Activated CD8-positive, alpha-beta T cell treated with anti-CD3 and anti-CD28 coated beads for 36 hours (primary cell): ENCODE data around the gene TECTB. TPM values are rescaled to one million over a fixed set of nuclear protein-coding genes. Genes with fewer than 3 reads are reported as not detected.

Experiments used
- ATAC-seq: fragments of 200-7000 bp; cut with Tn5 transposase; one replicate; pipeline ENCODE4 v1.10.0; 2021; ENCODE audit warnings: mild to moderate bottlenecking, moderate library complexity
- CTCF ChIA-PET: fragments of 350-600 bp; sonication (Branson Sonifier 250); formaldehyde crosslinking; loops from one replicate; lab custom pipeline; 2021; ENCODE audit warnings: antibody characterized with exemption; lab: Charles Lee
- POLR2A ChIA-PET: fragments of 350-600 bp; sonication (Branson Sonifier 250); formaldehyde crosslinking; loops from one replicate; lab custom pipeline; 2021; ENCODE audit warnings: antibody characterized with exemption; lab: Charles Lee
- DNase-seq: peaks from one replicate; pipeline ENCODE4 v3.0.0-alpha.2; 2020
- H3K27ac Mint-ChIP-seq: one replicate; pipeline ENCODE4 v1.8.0; 2021; ENCODE audit warnings: mild to moderate bottlenecking, mixed read lengths
- H3K27me3 Mint-ChIP-seq: one replicate; pipeline ENCODE4 v1.8.0; 2021; ENCODE audit warnings: mixed read lengths
- H3K36me3 Mint-ChIP-seq: one replicate; pipeline ENCODE4 v1.8.0; 2021; ENCODE audit warnings: low read depth, mixed read lengths
- H3K4me1 Mint-ChIP-seq: one replicate; pipeline ENCODE4 v1.8.0; 2021; ENCODE audit warnings: low read depth, mixed read lengths
- H3K4me3 Mint-ChIP-seq: one replicate; pipeline ENCODE4 v1.8.0; 2021; ENCODE audit warnings: mild to moderate bottlenecking, moderate library complexity, mixed read lengths
- H3K9me3 Mint-ChIP-seq: one replicate; pipeline ENCODE4 v1.8.0; 2021; ENCODE audit warnings: mixed read lengths
- intact Hi-C: fragments of 100-400 bp; cut with micrococcal nuclease; formaldehyde crosslinking; loops from one replicate; pipeline ENCODE4 v1.10.0; 2022
- microRNA-seq: library from miRNA; unstranded; fragments of <30 nt; microRNA quantifications from one replicate; pipeline ENCODE4 v1.2.0, GENCODE V29; 2022; ENCODE audit warnings: borderline microRNAs expressed, borderline replicate concordance
- total RNA-seq, 2 experiments: library from RNA; stranded (reverse); gene quantifications; one replicate each; pipeline ENCODE4 v1.2.3, GENCODE V29; 2021
- TF ChIP-seq, protein P1 (sequence below): fragments of 200-600 bp; IDR thresholded peaks from one replicate; pipeline ENCODE4 v1.8.0; 2022; ENCODE audit warnings: antibody characterized with exemption, mild to moderate bottlenecking

Gene TECTB
- total RNA-seq, 2 experiments from 2014 or later: not detected

DNA sequence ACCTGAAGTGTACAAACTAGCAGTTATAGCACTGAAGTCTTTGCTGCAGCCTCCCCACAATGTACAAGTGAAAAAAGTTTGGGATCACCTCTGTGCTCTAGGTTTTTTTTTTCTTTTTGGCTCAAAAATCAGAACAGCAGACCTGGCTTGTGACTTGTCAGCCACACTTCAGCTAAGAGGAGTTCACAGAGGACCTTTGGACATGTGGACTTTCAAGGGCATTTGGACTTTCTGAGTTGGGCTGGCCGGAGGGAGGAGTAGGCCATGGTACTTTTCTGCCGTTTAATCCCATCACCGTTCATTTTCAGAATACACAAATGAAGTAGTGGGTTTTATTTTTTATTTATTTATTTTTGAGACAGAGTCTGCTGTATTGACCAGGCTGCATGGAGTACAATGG is 68.8 kb downstream of the TECTB start:
- ATAC-seq (no peak), DNase-seq (no peak)
- Mint-ChIP-seq H3K27ac (no peak overlapping the region), H3K4me1 (no peaks in the 10 kb centered on the region), H3K9me3 (no peaks in the 10 kb centered on the region), H3K4me3 (no peak overlapping the region), H3K27me3 (no peaks in the 10 kb centered on the region), H3K36me3 (no peaks in the 10 kb centered on the region)
- POLR2A ChIA-PET: interaction anchor here (1.0 kb wide), 2 partner anchors 168 kb away, joined by 3 read pairs; partner anchors contain the start of gene GPAM
- intact Hi-C loops: no loop called here
- TF ChIP-seq, protein P1, sequence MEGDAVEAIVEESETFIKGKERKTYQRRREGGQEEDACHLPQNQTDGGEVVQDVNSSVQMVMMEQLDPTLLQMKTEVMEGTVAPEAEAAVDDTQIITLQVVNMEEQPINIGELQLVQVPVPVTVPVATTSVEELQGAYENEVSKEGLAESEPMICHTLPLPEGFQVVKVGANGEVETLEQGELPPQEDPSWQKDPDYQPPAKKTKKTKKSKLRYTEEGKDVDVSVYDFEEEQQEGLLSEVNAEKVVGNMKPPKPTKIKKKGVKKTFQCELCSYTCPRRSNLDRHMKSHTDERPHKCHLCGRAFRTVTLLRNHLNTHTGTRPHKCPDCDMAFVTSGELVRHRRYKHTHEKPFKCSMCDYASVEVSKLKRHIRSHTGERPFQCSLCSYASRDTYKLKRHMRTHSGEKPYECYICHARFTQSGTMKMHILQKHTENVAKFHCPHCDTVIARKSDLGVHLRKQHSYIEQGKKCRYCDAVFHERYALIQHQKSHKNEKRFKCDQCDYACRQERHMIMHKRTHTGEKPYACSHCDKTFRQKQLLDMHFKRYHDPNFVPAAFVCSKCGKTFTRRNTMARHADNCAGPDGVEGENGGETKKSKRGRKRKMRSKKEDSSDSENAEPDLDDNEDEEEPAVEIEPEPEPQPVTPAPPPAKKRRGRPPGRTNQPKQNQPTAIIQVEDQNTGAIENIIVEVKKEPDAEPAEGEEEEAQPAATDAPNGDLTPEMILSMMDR: no peak
- CTCF ChIA-PET: no interaction called here

DNA sequence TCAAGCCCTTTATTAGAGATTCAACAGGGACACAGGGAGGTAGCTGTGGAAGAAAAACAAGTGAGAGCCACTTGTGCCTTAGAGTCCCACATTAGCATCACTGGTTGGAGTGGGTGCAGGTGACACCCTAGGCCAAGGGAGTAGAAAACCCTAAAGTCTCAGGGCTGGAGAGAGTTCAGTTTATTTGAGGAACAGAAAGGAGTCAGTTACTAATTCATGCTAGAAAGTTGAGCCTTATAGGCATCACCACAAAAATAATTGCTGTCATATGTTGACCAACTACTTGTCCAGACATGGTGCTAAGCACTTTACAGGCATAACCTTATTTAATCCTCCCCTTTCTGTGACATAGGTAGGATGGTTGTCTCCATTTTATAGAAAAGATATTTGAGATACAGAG is 69.8 kb downstream of the TECTB start:
- Mint-ChIP-seq H3K27me3 (no peaks in the 10 kb centered on the region), H3K4me3 (no peak overlapping the region), H3K4me1 (no peaks in the 10 kb centered on the region), H3K9me3 (no peaks in the 10 kb centered on the region), H3K36me3 (no peaks in the 10 kb centered on the region), H3K27ac (no peak overlapping the region)
- TF ChIP-seq, protein P1: no peak
- intact Hi-C loops: no loop called here
- POLR2A ChIA-PET: interaction anchor here (1.0 kb wide), 1 partner anchor 169 kb away, joined by 3 read pairs; the partner anchor contains the start of gene GPAM
- ATAC-seq (no peak), DNase-seq (no peak)
- CTCF ChIA-PET: no interaction called here

Small RNA genes lying within 50 kb of the gene (microRNA-seq; reads per million reads assigned to microRNA genes)
- gene MIR6715A: not detected
- gene MIR6715B: not detected

Other genes starting within 250 kb of the TECTB start
- gene GPAM, start 99.6 kb upstream of the TECTB start, total RNA-seq: 1 to 10 TPM; 7.4 to 8.6 TPM
- gene ACSL5, start 90.7 kb downstream of the TECTB start, total RNA-seq: 10 to 100 TPM; 33.7 to 34.1 TPM
- gene ZDHHC6, start 163.5 kb downstream of the TECTB start, total RNA-seq: 10 to 100 TPM; 36.6 to 37.6 TPM
- gene VTI1A, start 163.8 kb downstream of the TECTB start, total RNA-seq: 10 to 100 TPM; 29.4 to 30.0 TPM